Peyer's patch (tissue), 4 donors: Measurements from ENCODE around the gene SIRT2. TPM values are rescaled to one million over a fixed set of nuclear protein-coding genes. Genes with fewer than 3 reads are reported as not detected.

Experiments
- DNase-seq, 3 donors: peaks; one replicate each; pipeline ENCODE4 v3.0.0-alpha.2; 2017 to 2019
- H3K27ac ChIP-seq, 4 donors: fragments of 200-600 bp; sonication (generic); one replicate each; pipeline ENCODE4 v1.5.1; 2016 to 2019
- H3K27me3 ChIP-seq, 2 donors: fragments of 200-600 bp; sonication (generic); one replicate each; pipeline ENCODE4 v1.5.1; 2019
- H3K36me3 ChIP-seq, 3 donors: fragments of 200-600 bp; sonication (generic); one replicate each; pipeline ENCODE4 v1.5.1; 2016 to 2019
- H3K4me1 ChIP-seq, 4 donors: fragments of 200-600 bp; sonication (generic); one replicate each; pipeline ENCODE4 v1.5.1; 2016 to 2019
- H3K4me3 ChIP-seq, 4 donors: fragments of 200-600 bp; sonication (generic); 1 replicate in 3 of 4; 2 replicates in 1 of 4; pipeline ENCODE4 v1.5.1; 2016 to 2019; ENCODE audit warnings: mild to moderate bottlenecking in 1 of 4
- H3K9me3 ChIP-seq, 4 donors: fragments of 200-600 bp; sonication (generic); one replicate each; pipeline ENCODE4 v1.5.1; 2016 to 2019; ENCODE audit warnings: mild to moderate bottlenecking in 1 of 4
- POLR2A ChIP-seq, 2 donors: fragments of 450-650 bp; IDR thresholded peaks; one replicate each; pipeline ENCODE4 v1.5.1; 2017; ENCODE audit warnings: antibody characterized with exemption in 2 of 2, mild to moderate bottlenecking in 2 of 2, moderate library complexity in 2 of 2
- total RNA-seq, 4 donors: library from RNA; depleted of rRNA; stranded (reverse); fragments of >200 nt; gene quantifications; one replicate each; pipeline ENCODE4 v1.1.0, GENCODE V29; 2016
- TF ChIP-seq, protein P1 (sequence below), 6 experiments: fragments of 450-650 bp in 4 of 6; fragments of 200-600 bp in 2 of 6; sonication (generic) in 1 of 6; IDR thresholded peaks; one replicate each; pipeline ENCODE4 v1.5.1; 2017 to 2019; ENCODE audit warnings: antibody characterized with exemption in 6 of 6, mild to moderate bottlenecking in 3 of 6, moderate library complexity in 1 of 6

Gene SIRT2
- total RNA-seq, 4 donors from 2014 or later: 40.4 to 90.9 (median 78.6) TPM

DNA sequence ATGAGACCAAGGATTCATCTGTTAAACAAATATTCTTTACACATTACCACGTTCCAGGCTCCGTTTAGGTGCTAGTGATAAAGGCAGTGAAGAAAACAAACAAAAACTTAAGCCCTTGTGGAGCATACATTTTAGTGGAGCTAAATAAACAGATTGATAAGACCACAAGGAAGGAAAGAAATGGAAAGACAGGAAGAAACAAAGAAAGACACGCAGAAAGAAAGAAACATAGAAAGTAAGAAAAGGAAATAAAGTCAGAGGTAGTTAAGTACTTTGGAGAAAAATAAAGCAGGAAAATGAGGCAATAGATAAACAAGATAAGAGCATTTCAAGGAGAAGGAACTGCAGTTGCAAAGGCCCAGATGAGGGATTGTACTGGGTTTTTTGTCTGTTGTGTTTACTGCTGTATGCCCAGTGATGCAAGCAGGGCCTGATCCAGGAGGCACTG, 1.3 kb upstream of the SIRT2 start:
- Histone ChIP-seq H3K4me3 (peak overlapping the region in 3 of 4 donors; percentile 77 to 88 (median 84)), H3K9me3 (no peaks in the 10 kb centered on the region), H3K27me3 (no peaks in the 10 kb centered on the region), H3K27ac (peak overlapping the region in 2 of 4 donors; percentile 88 to 92), H3K36me3 (peaks cover 0 to 10% (median 0%) of the 10 kb centered on the region in 3 donors), H3K4me1 (peaks cover 0 to 35% (median 3%) of the 10 kb centered on the region in 4 donors)
- TF ChIP-seq, protein P1, sequence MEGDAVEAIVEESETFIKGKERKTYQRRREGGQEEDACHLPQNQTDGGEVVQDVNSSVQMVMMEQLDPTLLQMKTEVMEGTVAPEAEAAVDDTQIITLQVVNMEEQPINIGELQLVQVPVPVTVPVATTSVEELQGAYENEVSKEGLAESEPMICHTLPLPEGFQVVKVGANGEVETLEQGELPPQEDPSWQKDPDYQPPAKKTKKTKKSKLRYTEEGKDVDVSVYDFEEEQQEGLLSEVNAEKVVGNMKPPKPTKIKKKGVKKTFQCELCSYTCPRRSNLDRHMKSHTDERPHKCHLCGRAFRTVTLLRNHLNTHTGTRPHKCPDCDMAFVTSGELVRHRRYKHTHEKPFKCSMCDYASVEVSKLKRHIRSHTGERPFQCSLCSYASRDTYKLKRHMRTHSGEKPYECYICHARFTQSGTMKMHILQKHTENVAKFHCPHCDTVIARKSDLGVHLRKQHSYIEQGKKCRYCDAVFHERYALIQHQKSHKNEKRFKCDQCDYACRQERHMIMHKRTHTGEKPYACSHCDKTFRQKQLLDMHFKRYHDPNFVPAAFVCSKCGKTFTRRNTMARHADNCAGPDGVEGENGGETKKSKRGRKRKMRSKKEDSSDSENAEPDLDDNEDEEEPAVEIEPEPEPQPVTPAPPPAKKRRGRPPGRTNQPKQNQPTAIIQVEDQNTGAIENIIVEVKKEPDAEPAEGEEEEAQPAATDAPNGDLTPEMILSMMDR (IDR thresholded peaks at IDR 0.05): no peak
- TF ChIP-seq POLR2A (IDR thresholded peaks at IDR 0.05): no peak
- DNase-seq: no peak

DNA sequence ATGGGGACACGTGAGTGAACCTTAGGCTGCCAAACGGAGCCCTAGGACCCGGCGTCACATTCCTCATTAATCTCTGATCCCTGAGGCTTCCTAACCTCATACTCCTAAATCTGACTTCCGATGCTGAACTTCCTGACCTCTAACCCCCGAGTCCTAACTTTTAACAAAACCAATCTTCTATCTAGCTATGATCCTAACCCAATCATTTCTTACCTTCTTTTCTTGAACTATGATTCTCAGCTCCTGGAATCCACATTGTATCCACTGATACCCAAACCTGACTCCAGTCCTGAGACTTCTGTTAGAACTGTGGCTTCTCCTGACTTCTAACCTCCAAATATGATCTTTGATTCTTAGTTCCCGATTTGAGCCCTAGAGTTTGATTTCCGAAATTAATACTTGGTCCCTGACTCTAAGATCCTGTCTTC, 798 bp upstream of the SIRT2 start:
- Histone ChIP-seq H3K9me3 (no peaks in the 10 kb centered on the region), H3K27me3 (no peaks in the 10 kb centered on the region), H3K27ac (peak overlapping the region; percentile 87 to 93 (median 90)), H3K36me3 (peaks cover 0 to 5% (median 0%) of the 10 kb centered on the region in 3 donors), H3K4me1 (peaks cover 0 to 29% (median 3%) of the 10 kb centered on the region in 4 donors), H3K4me3 (peak overlapping the region; percentile 70 to 88 (median 80))
- TF ChIP-seq, protein P1 (IDR thresholded peaks at IDR 0.05): peak in 1 of 6 experiments; percentile 1
- TF ChIP-seq POLR2A (IDR thresholded peaks at IDR 0.05): no peak
- DNase-seq: no peak

DNA sequence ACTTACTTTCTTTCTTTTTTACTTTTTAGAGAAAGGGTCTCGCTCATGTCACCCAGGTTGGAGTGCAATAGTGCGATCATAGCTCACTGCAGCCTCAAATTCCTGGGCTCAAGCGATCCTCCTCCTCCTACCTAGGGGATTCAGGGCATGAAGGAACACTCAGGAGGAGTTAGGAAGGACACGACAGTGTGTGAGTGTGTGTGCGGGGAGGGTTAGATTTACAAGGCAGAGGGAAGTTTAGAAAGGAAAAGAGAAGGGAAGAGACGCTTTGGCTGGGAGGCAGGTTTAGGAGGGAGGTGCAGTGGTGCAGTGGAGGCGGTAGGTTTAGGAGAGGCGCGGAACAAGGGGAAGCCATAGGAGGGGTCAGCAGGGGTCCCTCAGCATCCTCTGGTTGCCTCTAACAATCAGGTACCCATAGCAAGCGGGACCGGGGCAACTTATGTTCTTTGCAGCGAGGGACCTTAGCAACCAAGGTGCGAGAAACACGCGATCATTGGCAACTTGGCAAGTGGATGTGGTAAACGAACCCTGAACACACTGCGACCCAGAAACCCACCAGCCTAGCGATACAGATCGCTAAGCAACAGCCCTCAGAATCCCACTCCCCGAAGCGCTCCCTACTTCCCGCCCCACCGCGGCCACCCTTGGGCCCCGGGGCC, 501 bp downstream of the SIRT2 start:
- peak overlapping the region; percentile 82 to 89 (median 88) for H3K27ac ChIP-seq
- H3K27me3 ChIP-seq: no peaks in the 10 kb centered on the region
- peak overlapping the region; percentile 70 to 88 (median 80) for H3K4me3 ChIP-seq
- H3K9me3 ChIP-seq: no peaks in the 10 kb centered on the region
- H3K4me1 ChIP-seq: peaks cover 0 to 25% (median 3%) of the 10 kb centered on the region in 4 donors
- no peaks in the 10 kb centered on the region for H3K36me3 ChIP-seq
- peak in 1 of 3 donors; percentile 52 for DNase-seq
- TF ChIP-seq, protein P1 (IDR thresholded peaks at IDR 0.05): no peak
- TF ChIP-seq POLR2A (IDR thresholded peaks at IDR 0.05): no peak

DNA sequence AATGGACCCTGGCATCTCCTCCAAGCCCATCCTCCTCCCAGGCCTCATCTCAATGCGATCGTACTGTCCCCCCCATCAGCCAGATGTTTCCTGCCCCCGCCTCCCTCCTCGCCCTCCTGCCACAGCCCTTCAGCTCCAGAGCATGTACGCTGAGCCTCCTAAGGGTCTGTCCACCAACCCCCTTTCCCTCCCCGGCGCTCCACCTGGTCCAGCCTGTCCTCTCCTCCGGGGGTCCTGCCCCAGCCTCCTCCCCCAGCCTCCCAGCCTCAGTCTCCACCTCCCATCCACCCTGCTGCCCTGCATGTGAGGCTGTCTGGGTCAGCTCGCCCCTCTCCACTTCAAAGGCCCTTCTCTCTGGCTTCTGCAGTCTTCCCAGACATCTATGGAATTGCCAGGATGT, 4.5 kb downstream of the SIRT2 start:
- H3K36me3 ChIP-seq: peaks cover 0 to 18% (median 0%) of the 10 kb centered on the region in 3 donors
- no peak overlapping the region for H3K4me3 ChIP-seq
- peaks cover 0 to 11% (median 3%) of the 10 kb centered on the region in 4 donors for H3K4me1 ChIP-seq
- H3K27me3 ChIP-seq: no peaks in the 10 kb centered on the region
- DNase-seq: no peak
- TF ChIP-seq, protein P1 (IDR thresholded peaks at IDR 0.05): no peak
- TF ChIP-seq POLR2A (IDR thresholded peaks at IDR 0.05): no peak
- H3K9me3 ChIP-seq: no peaks in the 10 kb centered on the region
- no peak overlapping the region for H3K27ac ChIP-seq

DNA sequence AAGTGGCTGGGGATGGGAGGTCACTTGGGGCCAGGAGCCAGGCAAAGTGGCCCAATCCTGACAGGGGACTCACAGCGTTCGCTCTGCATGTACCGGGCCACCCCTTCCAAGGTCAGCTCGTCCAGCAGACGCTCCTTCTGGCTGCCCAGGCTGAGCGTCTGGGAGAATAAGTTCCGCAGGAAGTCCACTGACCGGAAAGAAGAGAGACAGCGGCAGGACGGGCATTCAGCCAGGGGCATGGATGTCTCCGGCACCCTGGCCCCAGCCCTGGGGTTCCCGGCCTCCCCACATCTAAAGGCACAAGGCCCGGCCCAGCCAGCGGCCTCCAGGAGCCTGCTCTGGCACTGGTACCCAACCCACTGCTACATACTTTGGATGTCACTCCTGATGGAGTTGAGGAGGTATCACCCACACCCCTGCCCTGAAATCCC, 6.1 kb downstream of the SIRT2 start:
- H3K4me1 ChIP-seq: peaks cover 0 to 5% (median under 1%) of the 10 kb centered on the region in 4 donors
- no peaks in the 10 kb centered on the region for H3K9me3 ChIP-seq
- H3K36me3 ChIP-seq: peaks cover 0 to 34% (median 0%) of the 10 kb centered on the region in 3 donors
- no peak for DNase-seq
- no peaks in the 10 kb centered on the region for H3K27me3 ChIP-seq
- TF ChIP-seq, protein P1 (IDR thresholded peaks at IDR 0.05): no peak
- no peak for TF ChIP-seq POLR2A (IDR thresholded peaks at IDR 0.05)
- no peak overlapping the region for H3K27ac ChIP-seq
- no peak overlapping the region for H3K4me3 ChIP-seq
